Activated T-cell treated with anti-CD3 and anti-CD28 coated beads, Interleukin-2, amount 50 U/mL, for 48 hours (primary cell): ENCODE measurements around the gene OPA3.
A peak's percentile ranks its signal among the peaks of the same experiment; 100 is the strongest.
"Not testable (repeated sequence)": the region's sequence is repeated elsewhere in the genome, so short reads cannot be mapped to it uniquely, and the experiment has no call there.

Experiments
- DNase-seq, 2 experiments: peaks; one replicate each; pipeline ENCODE4 v3.0.0-alpha.2; 2020

Gene OPA3

DNA sequence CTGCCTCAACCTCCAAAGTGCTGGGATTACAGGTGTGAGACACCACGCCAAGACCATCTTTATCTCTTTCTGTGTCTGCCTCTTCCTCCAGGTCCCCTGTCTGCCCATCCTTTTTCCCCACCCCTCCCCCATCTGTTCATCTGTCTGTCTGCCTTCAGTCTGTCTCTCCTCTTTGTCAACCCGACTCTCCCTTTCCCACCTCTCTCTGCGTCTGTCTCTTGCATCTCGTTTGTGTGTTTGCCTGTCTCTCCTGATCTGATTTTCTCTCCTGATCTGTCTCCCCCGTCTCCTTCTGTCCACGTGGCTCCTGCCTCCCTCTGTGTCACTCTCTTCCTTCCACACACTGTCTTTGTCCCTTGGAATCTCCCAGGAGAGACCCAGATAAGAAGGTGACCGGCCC is 67.4 kb downstream of the OPA3 start:
- DNase-seq, result no peak

DNA sequence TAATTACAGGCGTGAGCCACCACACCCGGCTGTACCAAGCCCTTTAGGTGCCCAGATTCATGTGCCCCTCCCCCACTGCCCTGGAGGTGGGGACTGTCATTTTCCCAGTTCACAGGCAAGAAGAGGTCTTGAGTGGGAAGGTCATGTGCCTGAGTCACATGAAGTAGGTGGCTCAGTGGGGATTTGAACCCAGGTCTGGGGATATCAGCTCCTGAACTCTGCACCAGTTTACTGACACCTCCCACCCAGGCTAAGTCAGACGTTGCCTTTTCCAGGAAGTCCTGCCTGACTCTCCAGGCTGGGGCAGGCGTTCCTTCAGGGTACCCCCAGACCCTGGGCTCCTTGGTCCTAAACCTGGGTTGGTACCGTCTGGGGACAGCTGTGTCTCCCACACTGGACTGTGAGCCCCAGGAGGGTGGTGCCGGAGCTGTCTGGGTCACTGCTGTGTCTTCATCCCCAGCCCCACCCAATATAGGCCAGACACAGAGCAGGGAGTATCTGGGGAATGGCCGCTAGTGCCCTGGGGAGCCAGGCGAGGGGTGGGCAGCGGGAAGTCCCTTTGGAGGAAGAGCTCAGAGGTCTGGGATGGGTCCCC is 68.7 kb downstream of the OPA3 start:
- no peak for DNase-seq

DNA sequence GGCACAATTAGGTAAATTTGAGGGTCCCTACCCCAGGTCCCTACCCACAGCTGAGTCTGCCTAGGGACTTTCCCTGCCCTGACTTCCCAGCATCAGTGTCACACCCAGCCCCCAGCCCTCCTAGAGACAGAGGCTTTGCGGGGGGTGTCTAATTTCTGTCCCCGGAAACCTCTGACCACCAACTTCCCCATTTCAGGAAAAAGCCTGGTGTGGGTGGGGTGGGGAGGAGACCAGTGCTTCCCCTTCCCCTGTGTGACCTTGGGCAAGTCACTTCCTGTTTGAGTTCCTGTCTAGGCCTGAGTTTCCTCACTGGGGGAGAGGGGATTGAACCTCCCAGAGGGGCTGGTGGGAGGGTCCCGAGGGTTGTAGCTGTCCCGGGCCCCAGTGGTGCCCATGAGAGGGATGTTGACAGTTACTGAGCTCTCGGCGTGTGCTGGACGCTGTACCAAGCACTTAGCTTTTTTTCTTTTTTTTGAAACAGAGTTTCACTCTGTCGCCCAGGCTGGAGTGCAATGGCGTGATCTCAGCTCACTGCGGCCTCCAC is 69.4 kb downstream of the OPA3 start:
- peak; percentile 49 to 56 for DNase-seq

DNA sequence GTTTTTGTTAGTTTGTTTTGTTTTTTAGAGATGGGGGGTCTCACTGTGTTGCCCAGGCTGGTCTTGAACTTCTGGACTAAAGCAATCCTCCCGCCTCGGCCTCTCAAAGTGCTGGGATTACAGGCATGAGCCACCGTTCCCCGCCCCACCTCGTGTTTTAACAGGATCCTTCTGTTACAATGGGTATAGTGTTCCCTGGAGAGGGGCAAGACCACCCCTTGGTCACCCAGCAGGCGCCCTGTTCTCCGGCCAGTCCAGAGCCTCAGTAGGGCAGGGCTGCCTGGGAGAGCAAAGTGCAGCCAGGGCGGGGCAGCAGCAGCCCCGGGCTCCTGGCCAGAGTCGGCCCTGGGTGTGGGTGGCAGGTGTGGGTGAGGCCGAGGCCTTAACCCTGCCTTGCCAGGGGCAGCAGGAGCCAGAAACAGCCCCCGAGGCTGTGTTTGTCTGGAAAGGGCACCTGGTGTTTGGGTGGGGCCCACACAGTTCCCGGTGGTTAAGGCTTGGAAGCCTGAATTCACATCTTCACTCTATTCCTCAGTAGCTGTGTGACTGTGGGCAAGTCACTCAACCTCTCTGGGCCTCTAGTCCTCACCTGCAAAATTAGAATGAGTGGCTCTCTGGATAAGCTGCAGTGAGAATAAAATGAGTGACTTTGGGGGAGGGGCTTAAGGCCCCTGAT is 70.1 kb downstream of the OPA3 start:
- peak in 1 of 2 experiments; percentile 43 for DNase-seq

DNA sequence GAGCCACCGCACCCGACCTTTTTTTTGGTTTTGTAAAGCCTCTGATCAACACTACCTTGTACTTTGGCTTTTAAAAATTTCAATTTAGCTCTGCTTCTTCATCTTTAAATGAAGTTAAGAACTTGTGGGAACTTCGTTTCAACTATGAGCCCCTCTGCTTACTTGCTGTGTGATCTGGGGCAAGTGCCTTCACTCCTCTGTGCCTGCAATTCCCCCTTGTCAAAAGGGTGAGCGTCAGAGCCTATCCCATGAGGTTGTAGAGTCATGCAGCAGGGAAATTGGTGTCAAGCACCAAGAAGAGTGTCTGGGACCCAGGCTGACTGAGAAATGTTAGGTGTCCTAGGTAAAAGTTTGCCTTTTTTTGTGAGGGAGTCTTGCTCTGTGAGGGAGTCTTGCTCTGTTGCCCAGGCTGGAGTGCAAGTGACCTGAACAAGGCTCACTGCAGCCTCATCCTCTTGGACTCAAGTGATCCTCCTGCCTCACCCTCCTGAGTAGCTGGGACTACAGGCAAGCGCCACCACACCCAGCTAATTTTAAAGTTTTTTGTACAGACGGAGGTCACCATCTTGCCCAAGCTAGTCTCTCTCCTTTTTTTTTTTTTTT is 71.6 kb downstream of the OPA3 start:
- DNase-seq, result no peak

GRCh38 chr19:45511074-45511473 is 73.5 kb downstream of the OPA3 start:
- DNase-seq, result no peak

- DNase-seq, result not testable (repeated sequence)
Measured at GRCh38 chr19:45510352-45510751, 74.2 kb downstream of the OPA3 start.

GRCh38 chr19:45509692-45510015 is 74.9 kb downstream of the OPA3 start:
- no peak for DNase-seq

DNA sequence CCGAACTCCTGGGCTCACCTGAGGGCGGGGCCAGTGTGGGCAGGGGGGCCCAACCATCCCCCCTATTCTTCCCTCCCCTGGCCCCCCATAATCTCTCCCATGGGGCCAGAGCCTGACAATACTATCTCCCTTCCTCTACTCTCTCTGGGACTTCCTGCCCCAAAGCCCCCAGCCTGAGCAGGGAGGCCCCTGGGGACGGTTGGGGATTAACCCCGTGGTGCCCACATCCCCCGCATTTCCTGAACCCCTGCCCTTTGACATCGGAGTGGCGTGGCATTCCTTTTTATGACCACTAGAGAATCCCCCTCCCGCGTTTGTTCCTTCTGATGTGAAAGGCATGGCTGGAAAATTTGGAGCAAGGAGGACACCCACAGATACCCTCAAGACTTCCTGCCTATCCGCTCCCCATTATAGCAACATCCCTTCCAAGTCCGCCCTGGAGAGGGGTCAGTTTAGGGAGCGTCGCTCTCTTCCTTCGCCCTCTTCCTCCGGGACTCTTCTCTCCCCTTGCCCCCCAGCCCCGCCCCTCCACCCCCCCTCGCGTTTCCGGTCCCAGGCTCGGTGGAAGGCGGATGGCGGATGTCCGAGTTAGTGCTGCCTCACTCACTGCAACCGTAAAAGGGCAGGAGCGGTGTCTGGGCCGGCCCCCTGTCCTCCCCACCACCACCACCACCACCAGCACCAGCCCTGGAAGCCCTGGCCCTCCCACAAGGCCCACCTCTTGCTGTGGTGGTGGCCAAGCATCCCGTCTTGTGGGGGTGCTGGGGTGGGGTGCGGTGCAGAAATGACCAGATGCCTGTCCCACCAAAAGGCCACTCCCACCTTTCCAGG is 75.5 kb downstream of the OPA3 start:
- DNase-seq, result peak; percentile 61 to 67

DNA sequence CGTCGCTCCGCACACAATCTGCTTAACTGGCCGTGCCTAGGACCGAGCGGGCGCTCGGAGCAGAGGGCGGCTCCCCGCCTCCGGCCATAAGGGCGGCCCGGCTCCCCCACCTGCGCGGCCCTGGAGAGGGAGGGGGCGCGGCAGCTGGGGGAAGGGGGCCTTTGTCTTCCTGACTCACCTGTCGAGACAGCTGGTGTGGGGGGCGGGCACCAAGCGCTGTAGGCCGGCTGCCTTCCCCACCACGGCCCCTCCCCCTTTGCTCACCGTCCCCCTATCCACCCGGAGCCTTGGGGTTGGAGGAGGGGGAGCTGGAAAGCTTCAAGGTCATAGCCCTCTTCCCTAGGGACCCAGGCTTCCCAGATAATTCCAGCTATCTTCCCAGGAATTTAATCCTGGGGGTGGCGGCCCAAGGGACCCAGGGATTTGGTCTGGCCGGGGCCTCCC is 76.2 kb downstream of the OPA3 start:
- DNase-seq, result peak; percentile 56 to 68

DNA sequence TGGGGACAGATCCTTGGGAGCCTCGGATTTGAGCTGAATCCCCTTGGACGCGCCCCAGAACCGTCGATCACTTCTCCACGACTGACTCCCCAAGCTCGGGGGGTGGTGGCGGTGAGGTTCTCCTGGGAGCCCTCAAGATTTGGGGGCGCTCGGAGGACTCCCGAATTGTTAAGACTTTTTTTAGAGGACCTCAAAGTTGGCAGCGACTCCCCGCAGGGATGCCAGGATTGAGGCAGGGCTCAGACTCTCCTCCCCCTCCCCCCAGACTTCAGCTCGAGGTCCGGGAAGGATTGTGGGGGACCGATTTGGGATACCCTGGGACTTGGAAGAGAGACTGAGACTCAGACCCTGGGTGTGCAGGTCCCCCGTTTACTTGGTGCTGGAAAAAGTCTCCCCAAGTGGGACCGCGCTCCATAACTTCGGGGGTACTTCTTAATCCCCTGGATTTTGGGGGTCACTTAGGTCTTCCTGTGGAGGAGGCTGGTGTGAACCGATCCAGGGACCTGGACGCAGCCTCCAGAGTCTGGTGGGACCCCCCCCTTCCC is 76.7 kb downstream of the OPA3 start:
- DNase-seq, result peak in 1 of 2 experiments; percentile 38

GRCh38 chr19:45506989-45507871 is 77.4 kb downstream of the OPA3 start, which contains the start of gene VASP:
VASP (plus strand) TSS chr19:45507479; CDS start chr19:45507772, 293 bp downstream.
- peak; percentile 94 to 96 for DNase-seq

DNA sequence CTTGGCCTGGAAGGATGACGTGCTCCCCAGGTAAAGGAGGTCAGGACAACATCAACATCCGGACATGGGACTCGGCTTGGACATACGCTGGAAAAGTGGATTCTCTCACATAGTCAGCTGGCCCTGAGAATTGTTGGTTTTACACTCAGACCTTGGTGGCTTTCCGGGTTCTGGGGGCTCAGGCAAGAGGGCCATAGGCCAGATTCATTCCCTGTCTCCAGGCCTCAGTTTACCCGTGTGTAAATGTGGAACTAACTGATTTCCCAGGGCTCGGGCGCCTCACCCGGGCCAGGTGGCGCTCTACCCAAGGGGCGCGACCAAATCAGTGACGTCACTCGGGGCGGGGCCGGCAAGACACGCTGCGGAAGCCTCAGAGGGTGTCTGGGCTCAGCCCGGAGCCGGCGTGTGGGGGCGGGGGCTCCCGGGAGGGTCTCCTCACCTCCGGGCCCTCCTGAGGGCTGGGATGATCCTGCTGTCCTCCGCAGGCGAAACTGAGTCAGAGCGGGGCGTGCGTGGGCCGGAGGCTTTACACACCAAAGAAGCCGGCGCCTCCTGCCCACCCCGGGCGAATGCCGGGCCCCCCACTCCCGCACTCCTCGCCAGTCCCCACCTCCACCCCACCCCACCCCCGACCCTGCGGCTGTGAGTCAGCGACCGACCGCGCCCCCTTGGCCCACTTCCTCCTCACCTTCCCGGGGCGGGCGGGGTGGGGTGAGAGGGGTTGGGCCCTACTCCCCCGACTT is 78.2 kb downstream of the OPA3 start:
- DNase-seq, result peak; percentile 99

GRCh38 chr19:45505996-45506245 is 78.7 kb downstream of the OPA3 start:
- DNase-seq, result no peak

GRCh38 chr19:45505151-45505995 is 79.2 kb downstream of the OPA3 start:
- no peak for DNase-seq

DNA sequence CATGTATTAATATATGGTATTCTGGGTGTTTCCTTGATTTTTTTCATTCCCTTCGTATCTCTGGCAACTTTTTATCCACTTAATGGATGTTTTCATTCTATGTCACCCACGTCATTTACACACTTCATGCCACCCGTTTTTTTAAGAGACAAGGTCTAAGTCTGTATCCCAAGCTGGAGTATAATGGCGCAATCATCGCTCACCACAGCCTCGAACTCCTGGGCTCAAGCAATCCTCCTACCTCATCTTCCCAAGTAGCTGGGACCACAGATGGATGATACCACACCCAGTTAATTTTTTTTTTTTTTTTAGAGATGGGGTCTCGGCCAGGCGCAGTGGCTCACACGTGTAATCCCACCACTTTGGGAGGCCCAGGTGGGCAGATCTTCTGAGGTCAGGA is 80.7 kb downstream of the OPA3 start:
- no peak for DNase-seq

GRCh38 chr19:45502111-45502510 is 82.5 kb downstream of the OPA3 start:
- DNase-seq, result no peak

DNA sequence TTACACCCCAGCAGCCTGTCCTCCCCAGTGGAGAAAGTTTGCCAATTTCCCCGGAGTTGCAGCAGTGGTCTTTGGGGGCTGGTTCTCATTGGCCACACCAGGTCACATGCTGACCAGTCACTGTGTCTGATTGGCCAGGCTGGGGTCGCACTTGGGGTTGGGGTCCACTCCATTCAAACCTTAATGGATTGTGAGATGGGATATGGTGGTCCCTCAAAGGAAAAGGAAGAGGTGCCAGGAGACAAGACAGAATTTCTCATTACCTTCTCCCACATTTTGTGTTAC is 82.9 kb downstream of the OPA3 start:
- DNase-seq, result no peak

GRCh38 chr19:45500918-45501729 is 83.5 kb downstream of the OPA3 start:
- no peak for DNase-seq
